GM19328 (cell line): Measurements from ENCODE around the gene OSGEPL1.
"Not testable (repeated sequence)": the region's sequence is repeated elsewhere in the genome, so short reads cannot be mapped to it uniquely, and the experiment has no call there.

ENCODE experiments used
- ATAC-seq: cut with Tn5 transposase; IDR thresholded peaks from one replicate; pipeline ENCODE4 v1.9.1; 2021; ENCODE audit warnings: mild to moderate bottlenecking, moderate library complexity; ENCODE audit not compliant: unreplicated experiment

OSGEPL1 gene

GRCh38 chr2:189751080-189751658 is 11.4 kb downstream of the OSGEPL1 start:
- ATAC-seq: no peak

GRCh38 chr2:189729430-189729829 is 33.2 kb downstream of the OSGEPL1 start:
- no peak for ATAC-seq

- ATAC-seq: no peak
These were observed 35.7 kb downstream of the OSGEPL1 start for GRCh38 chr2:189726849-189727248.

- no peak for ATAC-seq
These were observed 36.3 kb downstream of the OSGEPL1 start for GRCh38 chr2:189726271-189726670.

GRCh38 chr2:189723192-189723591 is 39.4 kb downstream of the OSGEPL1 start:
- ATAC-seq: no peak

- ATAC-seq: no peak
These were observed 43.0 kb downstream of the OSGEPL1 start for GRCh38 chr2:189719571-189719970.

GRCh38 chr2:189717593-189717992 is 45.0 kb downstream of the OSGEPL1 start:
- not testable (repeated sequence) for ATAC-seq

- no peak for ATAC-seq
These were observed 52.9 kb downstream of the OSGEPL1 start for GRCh38 chr2:189709501-189710221.

GRCh38 chr2:189702071-189702470 is 60.5 kb downstream of the OSGEPL1 start:
- no peak for ATAC-seq

GRCh38 chr2:189700681-189701080 is 61.9 kb downstream of the OSGEPL1 start:
- no peak for ATAC-seq

- no peak for ATAC-seq
These were observed 64.3 kb downstream of the OSGEPL1 start for GRCh38 chr2:189698020-189698887.
